Amygdala (tissue), 56 donors: ENCODE measurements around the gene TMEM237.

Experiments
- DNase-seq, 56 donors: peaks; one replicate each; lab custom pipeline; 2025; lab: John Stamatoyannopoulos, UW

The TMEM237 gene

GRCh38 chr2:201642579-201643215, 606 bp downstream of the TMEM237 start:
- peak; percentile 22 to 87 (median 68) for DNase-seq

GRCh38 chr2:201642086-201642578, 1.2 kb downstream of the TMEM237 start:
- DNase-seq, result peak in 5 of 56 donors; percentile 27 to 72 (median 42)

- no peak for DNase-seq
Observed at GRCh38 chr2:201639205-201639604, 4.1 kb downstream of the TMEM237 start.

- no peak for DNase-seq
Observed at GRCh38 chr2:201638326-201638725, 5.0 kb downstream of the TMEM237 start.

- DNase-seq, result no peak
Observed at GRCh38 chr2:201633661-201634249, 9.5 kb downstream of the TMEM237 start.

- DNase-seq, result no peak
Observed at GRCh38 chr2:201631041-201631440, 12.3 kb downstream of the TMEM237 start.

- no peak for DNase-seq
Observed at GRCh38 chr2:201630577-201630976, 12.7 kb downstream of the TMEM237 start.

- no peak for DNase-seq
Observed at GRCh38 chr2:201628545-201628944, 14.8 kb downstream of the TMEM237 start.

- DNase-seq, result no peak
Observed at GRCh38 chr2:201622306-201622970, 20.9 kb downstream of the TMEM237 start.

- DNase-seq, result no peak
Observed at GRCh38 chr2:201621293-201621999, 21.9 kb downstream of the TMEM237 start.

GRCh38 chr2:201618744-201619662, 24.3 kb downstream of the TMEM237 start:
- DNase-seq, result peak in 42 of 56 donors; percentile 1 to 61 (median 17)

- no peak for DNase-seq
Observed at GRCh38 chr2:201608021-201608420, 35.3 kb downstream of the TMEM237 start.

- DNase-seq, result no peak
Observed at GRCh38 chr2:201607568-201607967, 35.7 kb downstream of the TMEM237 start.

GRCh38 chr2:201600906-201601305, 42.4 kb downstream of the TMEM237 start:
- no peak for DNase-seq

- DNase-seq, result no peak
Observed at GRCh38 chr2:201597397-201597796, 45.9 kb downstream of the TMEM237 start.

GRCh38 chr2:201580486-201580885, 62.8 kb downstream of the TMEM237 start:
- DNase-seq, result no peak

- DNase-seq, result no peak
Observed at GRCh38 chr2:201579536-201579935, 63.8 kb downstream of the TMEM237 start.

GRCh38 chr2:201575971-201576370, 67.3 kb downstream of the TMEM237 start:
- no peak for DNase-seq

- no peak for DNase-seq
Observed at GRCh38 chr2:201574766-201575165, 68.5 kb downstream of the TMEM237 start.
